ENCODE results near the gene NEURL4.

GRCh38 chr17:7363311-7363710 lies 34.2 kb upstream of the NEURL4 start:
- TF ChIP-seq CTCF (IDR thresholded peaks at IDR 0.05) (no peak), POLR2AphosphoS5 (IDR thresholded peaks at IDR 0.05) (no peak), POLR2A (IDR thresholded peaks at IDR 0.05) (no peak), EP300 (IDR thresholded peaks at IDR 0.05; ENCODE audit: low read depth) (no peak)
